ENCODE data around the gene SLC22A2.

The SLC22A2 gene

DNA sequence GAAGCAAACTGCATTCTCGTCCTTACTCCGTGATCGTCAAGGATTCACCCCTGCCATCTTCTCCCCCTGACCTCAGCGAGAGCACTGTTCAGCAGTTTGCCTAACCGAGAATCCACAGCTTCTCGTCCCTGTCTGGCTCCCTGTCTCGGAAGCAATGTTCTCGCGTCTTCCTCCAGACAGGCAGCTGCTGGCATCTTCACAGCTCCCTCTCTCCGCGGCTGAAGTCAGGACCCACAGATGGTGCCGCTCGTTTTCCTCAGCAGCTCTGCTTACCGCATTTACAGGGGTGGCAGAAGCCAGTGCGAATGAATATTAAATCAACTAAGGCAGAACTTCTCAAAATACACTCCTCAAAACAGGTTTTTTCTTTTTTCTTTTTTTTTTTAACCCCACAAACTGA, 18.9 kb upstream of the SLC22A2 start:
- no peak for TF ChIP-seq TCF12 (IDR thresholded peaks at IDR 0.05; ENCODE audit: low read depth)
- TF ChIP-seq, protein P1, sequence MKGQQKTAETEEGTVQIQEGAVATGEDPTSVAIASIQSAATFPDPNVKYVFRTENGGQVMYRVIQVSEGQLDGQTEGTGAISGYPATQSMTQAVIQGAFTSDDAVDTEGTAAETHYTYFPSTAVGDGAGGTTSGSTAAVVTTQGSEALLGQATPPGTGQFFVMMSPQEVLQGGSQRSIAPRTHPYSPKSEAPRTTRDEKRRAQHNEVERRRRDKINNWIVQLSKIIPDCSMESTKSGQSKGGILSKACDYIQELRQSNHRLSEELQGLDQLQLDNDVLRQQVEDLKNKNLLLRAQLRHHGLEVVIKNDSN (IDR thresholded peaks at IDR 0.05), result no peak
- no peak for TF ChIP-seq YY1 (IDR thresholded peaks at IDR 0.05; ENCODE audit: low read depth)
- TF ChIP-seq RAD21 (IDR thresholded peaks at IDR 0.05; ENCODE audit: low read depth), result no peak
- TF ChIP-seq, protein P2, sequence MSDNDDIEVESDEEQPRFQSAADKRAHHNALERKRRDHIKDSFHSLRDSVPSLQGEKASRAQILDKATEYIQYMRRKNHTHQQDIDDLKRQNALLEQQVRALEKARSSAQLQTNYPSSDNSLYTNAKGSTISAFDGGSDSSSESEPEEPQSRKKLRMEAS (IDR thresholded peaks at IDR 0.05), result no peak
- no peak for TF ChIP-seq EP300 (IDR thresholded peaks at IDR 0.05; ENCODE audit: borderline replicate concordance)
- no peak for TF ChIP-seq TEAD4 (IDR thresholded peaks at IDR 0.05)
- no peak for TF ChIP-seq EGR1 (IDR thresholded peaks at IDR 0.05)
- no peak for TF ChIP-seq TAF1 (IDR thresholded peaks at IDR 0.05; ENCODE audit: low read depth)
- TF ChIP-seq, protein P3, sequence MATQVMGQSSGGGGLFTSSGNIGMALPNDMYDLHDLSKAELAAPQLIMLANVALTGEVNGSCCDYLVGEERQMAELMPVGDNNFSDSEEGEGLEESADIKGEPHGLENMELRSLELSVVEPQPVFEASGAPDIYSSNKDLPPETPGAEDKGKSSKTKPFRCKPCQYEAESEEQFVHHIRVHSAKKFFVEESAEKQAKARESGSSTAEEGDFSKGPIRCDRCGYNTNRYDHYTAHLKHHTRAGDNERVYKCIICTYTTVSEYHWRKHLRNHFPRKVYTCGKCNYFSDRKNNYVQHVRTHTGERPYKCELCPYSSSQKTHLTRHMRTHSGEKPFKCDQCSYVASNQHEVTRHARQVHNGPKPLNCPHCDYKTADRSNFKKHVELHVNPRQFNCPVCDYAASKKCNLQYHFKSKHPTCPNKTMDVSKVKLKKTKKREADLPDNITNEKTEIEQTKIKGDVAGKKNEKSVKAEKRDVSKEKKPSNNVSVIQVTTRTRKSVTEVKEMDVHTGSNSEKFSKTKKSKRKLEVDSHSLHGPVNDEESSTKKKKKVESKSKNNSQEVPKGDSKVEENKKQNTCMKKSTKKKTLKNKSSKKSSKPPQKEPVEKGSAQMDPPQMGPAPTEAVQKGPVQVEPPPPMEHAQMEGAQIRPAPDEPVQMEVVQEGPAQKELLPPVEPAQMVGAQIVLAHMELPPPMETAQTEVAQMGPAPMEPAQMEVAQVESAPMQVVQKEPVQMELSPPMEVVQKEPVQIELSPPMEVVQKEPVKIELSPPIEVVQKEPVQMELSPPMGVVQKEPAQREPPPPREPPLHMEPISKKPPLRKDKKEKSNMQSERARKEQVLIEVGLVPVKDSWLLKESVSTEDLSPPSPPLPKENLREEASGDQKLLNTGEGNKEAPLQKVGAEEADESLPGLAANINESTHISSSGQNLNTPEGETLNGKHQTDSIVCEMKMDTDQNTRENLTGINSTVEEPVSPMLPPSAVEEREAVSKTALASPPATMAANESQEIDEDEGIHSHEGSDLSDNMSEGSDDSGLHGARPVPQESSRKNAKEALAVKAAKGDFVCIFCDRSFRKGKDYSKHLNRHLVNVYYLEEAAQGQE (IDR thresholded peaks at IDR 0.05; ENCODE audit: low read depth), result no peak
- TF ChIP-seq ZBTB7A (IDR thresholded peaks at IDR 0.05; ENCODE audit: low read depth), result no peak
- TF ChIP-seq CREB1 (IDR thresholded peaks at IDR 0.05; ENCODE audit: low read depth), result no peak
- TF ChIP-seq NFIC (IDR thresholded peaks at IDR 0.05), result no peak

DNA sequence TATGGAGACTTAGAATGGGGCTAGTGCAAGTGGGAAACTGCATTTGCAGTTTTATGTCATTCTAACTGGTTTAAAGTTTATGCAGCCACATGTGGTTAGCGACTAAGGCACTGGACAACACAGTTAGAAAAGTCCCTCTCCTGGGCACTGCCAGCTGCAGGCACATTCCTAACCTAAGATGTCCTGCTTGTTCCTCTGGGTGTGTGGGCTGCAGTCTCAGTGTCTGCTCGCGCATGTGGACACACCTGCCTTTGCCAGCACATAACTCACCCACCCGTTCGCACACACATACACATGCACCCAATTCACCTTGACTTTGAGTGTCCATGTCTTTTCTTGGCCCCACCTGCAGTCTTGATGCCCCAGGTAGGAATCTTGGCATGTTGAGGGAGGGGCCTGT, 18.5 kb upstream of the SLC22A2 start:
- TF ChIP-seq YY1 (IDR thresholded peaks at IDR 0.05; ENCODE audit: low read depth) (no peak), ZBTB7A (IDR thresholded peaks at IDR 0.05; ENCODE audit: low read depth) (no peak), RAD21 (IDR thresholded peaks at IDR 0.05; ENCODE audit: low read depth) (no peak), FOXM1 (IDR thresholded peaks at IDR 0.05; ENCODE audit: borderline replicate concordance, low read depth) (no peak), TEAD4 (IDR thresholded peaks at IDR 0.05) (no peak), EP300 (IDR thresholded peaks at IDR 0.05; ENCODE audit: borderline replicate concordance) (no peak), CEBPB (IDR thresholded peaks at IDR 0.05) (no peak), CREB1 (IDR thresholded peaks at IDR 0.05; ENCODE audit: low read depth) (no peak), TAF1 (IDR thresholded peaks at IDR 0.05; ENCODE audit: low read depth) (no peak), NFIC (IDR thresholded peaks at IDR 0.05) (no peak), TCF12 (IDR thresholded peaks at IDR 0.05; ENCODE audit: low read depth) (no peak), EGR1 (IDR thresholded peaks at IDR 0.05) (no peak)
- TF ChIP-seq, protein P1 (IDR thresholded peaks at IDR 0.05), result no peak
- TF ChIP-seq, protein P3 (IDR thresholded peaks at IDR 0.05; ENCODE audit: low read depth), result no peak
- TF ChIP-seq, protein P2 (IDR thresholded peaks at IDR 0.05), result no peak

DNA sequence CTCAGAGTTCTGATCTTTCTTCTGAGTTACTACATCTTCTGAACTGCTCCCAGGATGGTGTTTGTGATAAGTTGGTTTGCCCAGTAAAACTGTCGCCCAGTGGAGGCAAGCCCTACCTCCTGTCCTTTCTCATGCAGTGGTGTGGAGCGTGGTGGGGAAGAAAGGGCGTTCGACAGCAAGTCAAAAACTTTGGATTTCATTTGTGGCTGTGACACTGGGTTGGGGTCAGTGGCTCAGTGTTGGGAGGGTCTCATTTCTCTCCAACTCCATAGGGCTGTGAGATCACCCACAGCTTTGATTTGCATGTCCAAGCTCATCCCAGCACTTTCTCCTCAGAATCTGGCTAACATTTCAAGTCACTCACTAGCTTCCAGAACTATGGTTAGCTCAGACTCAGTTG, 17.5 kb upstream of the SLC22A2 start:
- TF ChIP-seq CEBPB (IDR thresholded peaks at IDR 0.05), result no peak

DNA sequence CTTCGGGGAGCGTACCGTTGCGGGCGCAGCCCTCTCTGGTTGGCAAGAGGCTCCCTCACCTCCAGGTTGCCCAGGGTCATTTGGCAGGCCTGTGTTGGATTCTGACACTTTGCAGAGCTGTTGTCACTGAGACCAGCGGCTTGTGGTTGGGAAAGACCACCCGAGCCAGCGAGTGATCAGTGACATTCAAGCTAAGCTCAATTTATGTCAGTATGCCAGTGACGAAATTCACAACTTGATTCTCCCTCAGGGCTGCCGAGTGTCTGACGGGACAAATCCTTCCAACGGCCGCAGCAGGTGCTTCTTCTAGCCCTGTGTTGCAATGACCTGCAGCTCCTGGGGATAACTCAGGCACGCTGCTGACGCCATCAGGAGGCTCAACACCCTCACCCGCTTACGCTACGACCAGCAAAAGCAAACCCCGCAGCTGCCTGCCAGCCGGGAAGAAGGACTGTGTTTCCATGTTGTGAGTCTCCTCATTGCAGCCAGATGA, 16.9 kb upstream of the SLC22A2 start:
- no peak for TF ChIP-seq CEBPB (IDR thresholded peaks at IDR 0.05)
- no peak for TF ChIP-seq NFIC (IDR thresholded peaks at IDR 0.05)
- TF ChIP-seq, protein P2 (IDR thresholded peaks at IDR 0.05), result no peak
- TF ChIP-seq RAD21 (IDR thresholded peaks at IDR 0.05; ENCODE audit: low read depth), result no peak
- TF ChIP-seq YY1 (IDR thresholded peaks at IDR 0.05; ENCODE audit: low read depth), result no peak
- no peak for TF ChIP-seq CREB1 (IDR thresholded peaks at IDR 0.05; ENCODE audit: low read depth)
- no peak for TF ChIP-seq TCF12 (IDR thresholded peaks at IDR 0.05; ENCODE audit: low read depth)
- TF ChIP-seq, protein P1 (IDR thresholded peaks at IDR 0.05), result no peak
- TF ChIP-seq TAF1 (IDR thresholded peaks at IDR 0.05; ENCODE audit: low read depth), result no peak
- TF ChIP-seq ZBTB7A (IDR thresholded peaks at IDR 0.05; ENCODE audit: low read depth), result no peak
- TF ChIP-seq, protein P3 (IDR thresholded peaks at IDR 0.05; ENCODE audit: low read depth), result no peak
- no peak for TF ChIP-seq EP300 (IDR thresholded peaks at IDR 0.05; ENCODE audit: borderline replicate concordance)
- TF ChIP-seq EGR1 (IDR thresholded peaks at IDR 0.05), result no peak
- no peak for TF ChIP-seq FOXM1 (IDR thresholded peaks at IDR 0.05; ENCODE audit: borderline replicate concordance, low read depth)
- no peak for TF ChIP-seq TEAD4 (IDR thresholded peaks at IDR 0.05)

Measured in Ishikawa (cell line).